Esophagus muscularis mucosa (tissue), 4 donors: Measurements from ENCODE around the gene BORCS5. TPM values are rescaled to one million over a fixed set of nuclear protein-coding genes. Genes with fewer than 3 reads are reported as not detected.
A peak's percentile ranks its signal among the peaks of the same experiment; 100 is the strongest.

Experiments used
- DNase-seq: peaks from one replicate; pipeline ENCODE4 v3.0.0-alpha.2; 2017; ENCODE audit errors: extremely low spot score
- H3K27ac ChIP-seq, 4 donors: fragments of 200-600 bp; sonication (generic); replicated peaks in 1 of 4; 1 replicate in 3 of 4; 2 replicates in 1 of 4; pipeline ENCODE4 v1.5.1; 2016 to 2019; ENCODE audit warnings: mild to moderate bottlenecking in 1 of 4
- H3K27me3 ChIP-seq, 4 donors: fragments of 200-600 bp; sonication (generic); one replicate each; pipeline versions ENCODE4 v1.5.1 to v1.6.0; 2016 to 2019
- H3K36me3 ChIP-seq, 4 donors: fragments of 200-600 bp; sonication (generic); one replicate each; pipeline ENCODE4 v1.5.1; 2016 to 2019
- H3K4me1 ChIP-seq, 4 donors: fragments of 200-600 bp; sonication (generic); one replicate each; pipeline ENCODE4 v1.5.1; 2016 to 2019
- H3K4me3 ChIP-seq, 4 donors: fragments of 200-600 bp; sonication (generic); 1 replicate in 2 of 4; 2 replicates in 2 of 4; pipeline ENCODE4 v1.5.1; 2016 to 2019; ENCODE audit warnings: mild to moderate bottlenecking in 4 of 4, moderate library complexity in 1 of 4
- H3K9me3 ChIP-seq, 4 donors: fragments of 200-600 bp; sonication (generic); 1 replicate in 3 of 4; 2 replicates in 1 of 4; pipeline ENCODE4 v1.5.1; 2016 to 2019
- EP300 ChIP-seq: sonication (generic); formaldehyde crosslinking; IDR thresholded peaks from one replicate; pipeline ENCODE4 v1.6.1; 2017; ENCODE audit warnings: antibody characterized with exemption
- POLR2A ChIP-seq: fragments of 450-650 bp; IDR thresholded peaks from one replicate; pipeline ENCODE4 v1.6.1; 2017; ENCODE audit warnings: antibody characterized with exemption, moderate library complexity, mild to moderate bottlenecking, low read depth
- POLR2AphosphoS5 ChIP-seq, 2 donors: sonication (generic); formaldehyde crosslinking; IDR thresholded peaks; one replicate each; pipeline ENCODE4 v1.6.1; 2017; ENCODE audit warnings: antibody characterized with exemption in 2 of 2
- WGBS: methylation state at CpG from one replicate; pipeline ENCODE4 v1.1.5; 2018; 5-methylcytosine and 5-hydroxymethylcytosine counted together
- intact Hi-C: fragments of 100-400 bp; cut with DNase I; formaldehyde crosslinking; loops from one replicate; pipeline ENCODE4 v1.15.1; 2023
- total RNA-seq, 4 donors: library from RNA; depleted of rRNA; stranded (reverse); fragments of >200 nt; gene quantifications; one replicate each; pipeline versions ENCODE4 v1.1.0 to v1.2.1, GENCODE V29; 2016
- TF ChIP-seq, protein P1 (sequence below), 3 experiments: fragments of 200-600 bp in 2 of 3; fragments of 450-650 bp in 1 of 3; sonication (generic) in 2 of 3; IDR thresholded peaks; one replicate each; pipeline ENCODE4 v1.5.1; 2017 to 2019; ENCODE audit warnings: antibody characterized with exemption in 3 of 3, mild to moderate bottlenecking in 2 of 3, moderate library complexity in 1 of 3

BORCS5 gene
- total RNA-seq, 4 donors from 2014 or later, result 16.5 to 25.0 (median 19.0) TPM

GRCh38 chr12:12380949-12381593, 24.2 kb downstream of the BORCS5 start:
- intact Hi-C loops, result no loop called here
- TF ChIP-seq EP300 (no peak), POLR2AphosphoS5 (IDR thresholded peaks at IDR 0.05) (no peak), POLR2A (no peak)
- TF ChIP-seq, protein P1, sequence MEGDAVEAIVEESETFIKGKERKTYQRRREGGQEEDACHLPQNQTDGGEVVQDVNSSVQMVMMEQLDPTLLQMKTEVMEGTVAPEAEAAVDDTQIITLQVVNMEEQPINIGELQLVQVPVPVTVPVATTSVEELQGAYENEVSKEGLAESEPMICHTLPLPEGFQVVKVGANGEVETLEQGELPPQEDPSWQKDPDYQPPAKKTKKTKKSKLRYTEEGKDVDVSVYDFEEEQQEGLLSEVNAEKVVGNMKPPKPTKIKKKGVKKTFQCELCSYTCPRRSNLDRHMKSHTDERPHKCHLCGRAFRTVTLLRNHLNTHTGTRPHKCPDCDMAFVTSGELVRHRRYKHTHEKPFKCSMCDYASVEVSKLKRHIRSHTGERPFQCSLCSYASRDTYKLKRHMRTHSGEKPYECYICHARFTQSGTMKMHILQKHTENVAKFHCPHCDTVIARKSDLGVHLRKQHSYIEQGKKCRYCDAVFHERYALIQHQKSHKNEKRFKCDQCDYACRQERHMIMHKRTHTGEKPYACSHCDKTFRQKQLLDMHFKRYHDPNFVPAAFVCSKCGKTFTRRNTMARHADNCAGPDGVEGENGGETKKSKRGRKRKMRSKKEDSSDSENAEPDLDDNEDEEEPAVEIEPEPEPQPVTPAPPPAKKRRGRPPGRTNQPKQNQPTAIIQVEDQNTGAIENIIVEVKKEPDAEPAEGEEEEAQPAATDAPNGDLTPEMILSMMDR (IDR thresholded peaks at IDR 0.05), result no peak
- Histone ChIP-seq H3K27me3 (no peaks in the 10 kb centered on the region), H3K27ac (no peak overlapping the region), H3K4me1 (peaks cover 0 to 12% (median 10%) of the 10 kb centered on the region in 4 donors), H3K4me3 (no peak overlapping the region), H3K36me3 (no peaks in the 10 kb centered on the region), H3K9me3 (no peaks in the 10 kb centered on the region)
- no peak for DNase-seq
- 96% methylated on average over 6 of the region's 6 CpGs for WGBS

DNA sequence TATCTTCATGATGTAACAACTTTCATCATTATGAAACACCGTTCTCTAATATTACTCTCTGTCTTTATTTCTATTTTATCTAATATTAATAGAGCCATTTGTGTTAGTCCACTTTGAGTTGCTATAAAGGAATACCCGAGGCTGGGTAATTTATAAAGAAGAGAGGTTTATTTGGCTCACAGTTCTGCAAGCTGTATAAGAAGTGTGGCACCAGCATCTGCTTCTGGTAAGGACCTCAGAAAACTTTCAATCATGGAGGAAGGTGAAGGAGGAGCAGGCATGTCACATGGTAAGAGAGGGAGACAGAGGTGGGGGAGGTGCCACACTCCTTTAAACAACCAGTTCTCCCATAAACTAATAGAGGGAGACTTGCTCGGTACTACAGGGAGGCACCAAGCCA, 25.1 kb downstream of the BORCS5 start:
- no peaks in the 10 kb centered on the region for H3K9me3 ChIP-seq
- no peak for DNase-seq
- H3K27me3 ChIP-seq, result no peaks in the 10 kb centered on the region
- intact Hi-C loops, result no loop called here
- H3K4me1 ChIP-seq, result peaks cover 0 to 12% (median 10%) of the 10 kb centered on the region in 4 donors
- no peaks in the 10 kb centered on the region for H3K36me3 ChIP-seq
- TF ChIP-seq POLR2A (no peak), EP300 (no peak), POLR2AphosphoS5 (IDR thresholded peaks at IDR 0.05) (no peak)
- TF ChIP-seq, protein P1 (IDR thresholded peaks at IDR 0.05), result no peak
- 91% methylated on average over 3 of the region's 3 CpGs for WGBS
- no peak overlapping the region for H3K4me3 ChIP-seq
- no peak overlapping the region for H3K27ac ChIP-seq

DNA sequence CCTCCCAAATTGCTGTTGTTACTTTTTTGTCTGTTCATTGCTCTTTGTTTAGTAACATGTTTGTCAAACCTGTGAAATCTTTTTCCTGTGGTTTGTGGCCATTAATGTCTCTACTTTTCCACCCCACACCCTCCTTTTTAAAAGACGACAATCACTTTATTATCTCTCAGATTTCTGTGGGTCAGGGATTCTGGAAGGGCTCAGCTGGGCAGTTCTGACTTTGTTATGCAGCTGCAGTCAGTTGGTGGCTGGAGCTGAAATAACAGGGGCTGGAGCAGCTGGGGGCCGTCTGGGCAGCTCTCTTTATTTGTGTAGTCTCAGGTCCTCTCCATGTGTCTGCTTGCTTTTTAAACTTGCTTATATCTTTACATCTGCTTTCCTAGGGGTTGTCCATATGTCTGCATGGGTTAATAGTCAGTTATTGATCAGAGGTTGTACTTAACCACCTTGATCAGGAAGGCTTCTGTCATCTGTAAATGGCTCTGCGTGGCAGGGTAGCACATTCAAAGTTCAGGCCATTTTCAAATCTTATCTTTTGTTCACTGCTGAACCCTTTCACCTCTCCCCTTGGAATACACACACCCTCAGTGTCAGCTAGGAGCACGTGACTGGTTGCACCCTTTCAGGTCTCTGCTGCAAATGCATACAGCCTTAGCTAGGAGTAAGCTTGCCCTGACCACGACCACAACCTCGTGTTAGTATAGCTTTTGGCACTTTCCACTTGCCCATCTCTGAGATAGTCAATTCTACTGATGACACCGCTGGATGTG, 27.9 kb downstream of the BORCS5 start:
- no peak overlapping the region for H3K4me3 ChIP-seq

DNA sequence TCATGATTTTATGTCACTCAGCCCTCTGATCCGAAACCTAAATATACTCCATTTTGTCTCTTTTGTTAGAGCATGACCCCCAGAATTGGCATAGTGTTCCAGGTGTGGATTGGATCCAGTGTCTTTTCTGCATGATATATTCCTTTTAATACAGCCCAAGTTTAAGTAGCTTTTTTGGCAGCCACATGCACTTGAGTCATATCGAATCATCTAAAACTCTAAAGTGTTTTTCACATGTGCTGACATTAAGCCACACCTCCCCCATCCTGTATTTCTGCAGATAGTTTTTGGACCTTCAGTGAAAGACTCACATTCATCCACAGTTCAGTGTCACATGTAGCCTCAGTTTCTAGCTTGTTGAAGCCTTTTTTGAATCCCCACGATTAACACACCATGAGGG, 30.6 kb downstream of the BORCS5 start:
- no peak for TF ChIP-seq POLR2A
- no peak for TF ChIP-seq POLR2AphosphoS5 (IDR thresholded peaks at IDR 0.05)
- no peak for TF ChIP-seq EP300
- TF ChIP-seq, protein P1 (IDR thresholded peaks at IDR 0.05), result no peak
- peak; percentile 83 for DNase-seq
- Histone ChIP-seq H3K4me3 (no peak overlapping the region), H3K4me1 (peaks cover 0 to 9% (median 4%) of the 10 kb centered on the region in 4 donors), H3K9me3 (no peaks in the 10 kb centered on the region), H3K27ac (no peak overlapping the region), H3K27me3 (no peaks in the 10 kb centered on the region), H3K36me3 (no peaks in the 10 kb centered on the region)
- 55% methylated on average over 3 of the region's 3 CpGs for WGBS
- intact Hi-C loops, result no loop called here

More for the DNA sequence above, 27.9 kb downstream of the BORCS5 start:
- Histone ChIP-seq H3K27ac (no peak overlapping the region), H3K36me3 (no peaks in the 10 kb centered on the region), H3K27me3 (no peaks in the 10 kb centered on the region), H3K4me1 (peaks cover 0 to 17% (median 9%) of the 10 kb centered on the region in 4 donors), H3K9me3 (no peaks in the 10 kb centered on the region)
- WGBS, result 82% methylated on average over 7 of the region's 7 CpGs
- TF ChIP-seq POLR2A, result no peak
- intact Hi-C loops, result no loop called here
- DNase-seq, result no peak

DNA sequence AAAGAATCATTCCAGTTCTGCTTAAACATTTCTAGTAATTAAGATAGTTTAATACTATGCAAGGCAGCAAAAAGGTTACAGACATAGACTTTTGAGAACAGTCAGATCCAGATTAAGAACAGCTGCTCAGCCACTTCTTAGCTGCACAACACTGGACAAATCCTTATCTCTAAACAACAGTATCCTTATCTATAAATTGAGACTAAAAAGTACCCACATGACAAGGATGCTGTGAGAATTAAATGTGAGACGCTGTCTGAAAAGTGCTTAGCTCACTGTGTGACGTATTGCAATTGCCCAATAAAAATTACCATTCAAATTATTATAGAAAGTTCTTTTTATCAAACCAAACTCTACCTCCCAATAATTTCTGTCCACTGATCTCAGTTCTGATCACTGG, 35.5 kb downstream of the BORCS5 start:
- intact Hi-C loops, result no loop called here
- Histone ChIP-seq H3K36me3 (no peaks in the 10 kb centered on the region), H3K9me3 (no peaks in the 10 kb centered on the region), H3K27me3 (no peaks in the 10 kb centered on the region), H3K27ac (no peak overlapping the region), H3K4me3 (no peak overlapping the region), H3K4me1 (peaks cover 0 to 14% (median 12%) of the 10 kb centered on the region in 4 donors)
- DNase-seq, result no peak
- 95% methylated on average over 2 of the region's 2 CpGs for WGBS
- TF ChIP-seq POLR2AphosphoS5 (IDR thresholded peaks at IDR 0.05) (no peak), EP300 (no peak), POLR2A (no peak)
- TF ChIP-seq, protein P1 (IDR thresholded peaks at IDR 0.05), result no peak
